HG03342 (cell line): ENCODE measurements around the gene PRR20G.

Source experiments
- ATAC-seq: cut with Tn5 transposase; IDR thresholded peaks from one replicate; pipeline ENCODE4 v1.9.1; 2021; ENCODE audit warnings: mild to moderate bottlenecking, moderate library complexity; ENCODE audit not compliant: unreplicated experiment

PRR20G gene

GRCh38 chr3:127264794-127265514, 22.9 kb downstream of the PRR20G start:
- ATAC-seq = no peak

GRCh38 chr3:127264292-127264691, 23.6 kb downstream of the PRR20G start:
- ATAC-seq = no peak

GRCh38 chr3:127263586-127264231, 24.1 kb downstream of the PRR20G start:
- ATAC-seq = no peak

GRCh38 chr3:127263037-127263436, 24.8 kb downstream of the PRR20G start:
- no peak for ATAC-seq

- no peak for ATAC-seq
Observed at GRCh38 chr3:127262533-127262932, 25.3 kb downstream of the PRR20G start.

GRCh38 chr3:127261925-127262324, 25.9 kb downstream of the PRR20G start:
- ATAC-seq = no peak

GRCh38 chr3:127260826-127261555, 26.9 kb downstream of the PRR20G start:
- no peak for ATAC-seq

GRCh38 chr3:127260416-127260815, 27.4 kb downstream of the PRR20G start:
- no peak for ATAC-seq

GRCh38 chr3:127259882-127260281, 28.0 kb downstream of the PRR20G start:
- ATAC-seq = no peak

- no peak for ATAC-seq
Observed at GRCh38 chr3:127258733-127259132, 29.1 kb downstream of the PRR20G start.

GRCh38 chr3:127257351-127257750, 30.5 kb downstream of the PRR20G start:
- ATAC-seq = no peak

- no peak for ATAC-seq
Observed at GRCh38 chr3:127256733-127257271, 31.0 kb downstream of the PRR20G start.

- ATAC-seq = no peak
Observed at GRCh38 chr3:127256138-127256537, 31.7 kb downstream of the PRR20G start.

GRCh38 chr3:127255516-127255915, 32.3 kb downstream of the PRR20G start:
- no peak for ATAC-seq

- no peak for ATAC-seq
Observed at GRCh38 chr3:127254730-127255129, 33.1 kb downstream of the PRR20G start.

- no peak for ATAC-seq
Observed at GRCh38 chr3:127254033-127254644, 33.7 kb downstream of the PRR20G start.

- ATAC-seq = no peak
Observed at GRCh38 chr3:127253491-127253890, 34.4 kb downstream of the PRR20G start.

GRCh38 chr3:127252446-127252845, 35.4 kb downstream of the PRR20G start:
- ATAC-seq = no peak

GRCh38 chr3:127250032-127250431, 37.8 kb downstream of the PRR20G start:
- no peak for ATAC-seq

GRCh38 chr3:127247292-127247691, 40.6 kb downstream of the PRR20G start:
- no peak for ATAC-seq

GRCh38 chr3:127238602-127239001, 49.2 kb downstream of the PRR20G start:
- ATAC-seq = no peak
